ENCODE results near the gene LPAR5.
A peak's percentile ranks its signal among the peaks of the same experiment; 100 is the strongest.

The LPAR5 gene

DNA sequence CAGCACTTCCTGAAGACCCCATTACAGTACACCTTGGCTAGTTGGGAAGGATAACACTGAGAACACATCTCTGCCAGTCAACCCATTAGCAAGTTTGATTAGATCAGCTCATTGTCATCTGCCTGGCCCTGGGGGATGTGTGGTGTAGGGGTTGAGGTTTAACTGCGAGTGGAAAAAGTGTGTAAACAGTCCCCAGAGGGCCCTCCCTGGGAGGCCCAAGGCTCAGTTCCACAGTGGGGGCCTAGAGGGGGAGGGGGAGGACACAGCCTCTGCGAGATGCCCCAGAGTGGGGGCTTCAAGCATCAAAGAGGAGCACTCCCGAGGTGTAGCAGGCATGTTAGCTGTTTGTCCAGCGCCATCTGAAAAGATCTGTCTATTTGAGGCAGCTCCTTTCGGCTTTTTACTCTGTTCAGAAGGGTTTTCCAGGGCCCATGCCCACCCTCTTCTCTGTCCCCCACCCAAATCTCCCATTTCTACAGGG is 344 bp downstream of the LPAR5 start:
- DNase-seq: no peak

- no peak for DNase-seq
Measured at GRCh38 chr12:6632026-6632983, 3.5 kb downstream of the LPAR5 start.

GRCh38 chr12:6631549-6631961 is 4.2 kb downstream of the LPAR5 start:
- DNase-seq: no peak

DNA sequence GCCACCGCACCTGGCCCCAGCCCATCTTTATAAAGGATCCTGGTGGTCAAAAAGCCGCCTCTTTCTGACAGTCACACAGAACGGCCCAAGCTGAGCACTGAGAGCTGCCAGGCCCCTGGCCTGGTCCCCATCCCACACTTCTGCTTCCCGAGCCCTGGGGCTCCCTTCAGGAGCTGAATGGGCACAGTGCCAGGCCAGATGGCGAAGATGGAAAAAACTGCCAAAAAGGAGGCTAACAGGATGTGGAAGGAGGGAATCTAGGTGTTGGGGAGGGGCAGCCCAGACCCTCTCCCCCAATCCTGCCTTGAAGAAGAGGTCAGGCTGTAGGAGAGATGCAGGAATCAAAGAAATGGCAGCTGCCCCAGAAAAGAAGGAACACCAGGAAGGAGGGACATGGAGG is 5.0 kb downstream of the LPAR5 start:
- no peak for DNase-seq

DNA sequence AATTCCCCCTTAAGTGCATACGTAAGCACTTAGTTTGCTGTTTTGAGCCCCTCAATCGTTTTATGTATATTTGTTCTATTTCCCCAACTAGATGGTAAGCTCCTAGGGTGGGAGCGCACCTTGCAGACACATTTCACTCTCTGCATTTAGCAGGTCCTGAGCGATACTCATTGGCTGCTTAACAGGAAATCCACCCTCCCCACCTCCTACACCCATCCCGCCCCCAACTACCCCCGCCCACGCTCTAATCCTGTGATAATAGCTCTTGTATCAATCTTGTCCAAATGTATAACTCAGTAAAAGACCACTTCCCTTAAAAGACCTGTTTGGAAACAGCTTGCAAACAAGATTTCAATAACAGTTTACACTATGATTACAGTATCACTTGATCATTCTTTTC is 8.1 kb downstream of the LPAR5 start:
- DNase-seq: no peak

DNA sequence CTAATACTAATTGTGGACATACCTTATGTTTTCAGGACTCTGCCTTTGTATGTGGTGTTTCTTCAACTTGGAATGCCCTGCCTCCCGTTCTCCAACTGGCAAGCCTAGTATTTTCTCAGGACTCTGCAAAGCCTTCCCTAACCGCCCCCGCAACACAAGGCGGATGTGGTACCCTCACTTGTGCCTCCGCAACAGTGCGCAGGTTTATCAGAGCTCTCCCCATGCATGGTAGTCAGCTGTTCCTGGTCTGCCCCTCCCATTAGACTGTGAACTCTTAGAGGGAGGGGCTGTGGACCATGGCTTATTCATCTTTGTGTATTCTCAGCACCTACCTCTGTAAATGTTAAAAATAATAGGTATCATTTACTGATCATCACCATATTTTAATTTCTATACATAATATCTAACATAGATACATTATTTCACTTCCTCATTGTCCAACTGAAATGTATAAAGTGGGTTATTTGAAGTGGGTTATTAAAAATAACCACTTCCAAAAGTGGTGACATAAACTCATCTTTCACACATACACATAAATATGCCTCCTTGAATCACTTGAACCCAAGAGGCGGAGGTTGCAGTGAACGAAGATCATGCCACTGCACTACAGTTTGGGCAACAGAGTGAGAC is 9.0 kb downstream of the LPAR5 start:
- no peak for DNase-seq

GRCh38 chr12:6620885-6621274 is 14.9 kb downstream of the LPAR5 start:
- no peak for DNase-seq

DNA sequence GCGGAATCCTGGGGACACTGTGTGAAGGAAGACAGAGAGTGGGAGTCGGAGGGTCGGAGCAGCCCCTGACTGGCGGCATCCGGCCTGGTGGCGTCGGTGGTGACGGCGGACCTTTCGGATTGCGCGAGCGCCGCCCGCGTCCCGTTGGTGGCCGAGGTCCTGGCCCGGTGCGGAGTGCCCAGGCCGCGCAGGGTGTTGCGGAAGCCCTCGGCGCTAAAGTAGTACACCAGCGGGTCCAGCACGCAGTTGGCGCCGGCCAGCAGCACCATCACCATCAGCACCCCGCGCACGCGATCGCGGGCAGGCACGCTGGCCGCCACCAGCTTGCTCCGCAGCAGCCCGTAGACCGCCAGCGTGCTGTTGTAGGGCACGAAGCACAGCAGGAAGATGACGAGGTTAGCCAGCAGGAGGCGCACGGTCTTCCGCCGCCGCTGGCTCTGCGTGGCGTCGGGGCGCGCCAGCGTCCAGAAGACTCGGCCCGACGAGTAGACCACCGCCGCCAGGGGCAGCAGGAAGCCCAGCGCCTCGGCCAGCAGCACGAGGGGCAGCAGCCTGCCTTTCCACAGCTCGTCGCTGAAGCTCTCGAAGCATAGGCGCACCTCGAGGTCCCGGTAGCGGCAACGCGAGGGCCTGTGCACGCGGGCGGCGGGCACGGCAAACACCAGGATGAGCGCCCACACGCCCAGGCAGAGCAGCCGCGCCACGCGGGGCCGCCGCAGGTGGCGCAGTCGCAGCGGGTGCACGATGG is 15.4 kb downstream of the LPAR5 start:
- DNase-seq: no peak

DNA sequence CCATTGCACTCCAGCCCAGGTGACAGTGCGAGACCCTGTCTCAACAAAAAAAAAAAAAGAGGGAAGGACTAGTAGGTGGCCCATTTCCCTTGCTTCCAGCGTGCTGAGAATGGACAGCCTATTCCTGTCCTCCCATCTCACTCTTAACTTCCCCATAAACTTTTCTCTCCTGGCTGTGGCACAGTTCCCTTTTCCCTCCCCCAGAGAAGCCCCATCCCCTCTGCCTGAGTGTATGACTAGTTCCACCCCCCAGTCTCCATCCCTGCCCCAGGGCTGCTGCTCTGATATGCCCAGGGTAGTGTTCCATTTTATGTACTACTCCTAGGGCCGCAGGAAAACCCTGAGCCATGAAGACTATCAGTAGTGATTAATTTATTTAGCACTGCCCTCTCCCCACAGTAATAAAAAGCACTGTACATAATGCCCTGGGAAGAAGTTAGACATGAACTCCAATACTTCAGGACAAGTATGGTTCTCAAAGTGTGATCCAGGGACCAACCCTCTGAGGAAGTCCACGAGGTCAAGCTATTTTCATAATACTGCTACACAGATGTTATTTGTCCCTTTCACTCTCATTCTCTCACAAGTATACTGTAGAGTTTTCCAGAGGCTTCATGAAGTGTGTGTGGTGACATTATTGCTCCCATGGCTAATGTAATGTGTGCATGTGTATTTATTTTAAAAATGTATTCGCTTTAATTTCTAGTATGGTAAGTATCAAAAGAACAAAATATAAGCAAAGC is 17.1 kb downstream of the LPAR5 start:
- no peak for DNase-seq

GRCh38 chr12:6615802-6616201 is 20.0 kb downstream of the LPAR5 start:
- DNase-seq: no peak

DNA sequence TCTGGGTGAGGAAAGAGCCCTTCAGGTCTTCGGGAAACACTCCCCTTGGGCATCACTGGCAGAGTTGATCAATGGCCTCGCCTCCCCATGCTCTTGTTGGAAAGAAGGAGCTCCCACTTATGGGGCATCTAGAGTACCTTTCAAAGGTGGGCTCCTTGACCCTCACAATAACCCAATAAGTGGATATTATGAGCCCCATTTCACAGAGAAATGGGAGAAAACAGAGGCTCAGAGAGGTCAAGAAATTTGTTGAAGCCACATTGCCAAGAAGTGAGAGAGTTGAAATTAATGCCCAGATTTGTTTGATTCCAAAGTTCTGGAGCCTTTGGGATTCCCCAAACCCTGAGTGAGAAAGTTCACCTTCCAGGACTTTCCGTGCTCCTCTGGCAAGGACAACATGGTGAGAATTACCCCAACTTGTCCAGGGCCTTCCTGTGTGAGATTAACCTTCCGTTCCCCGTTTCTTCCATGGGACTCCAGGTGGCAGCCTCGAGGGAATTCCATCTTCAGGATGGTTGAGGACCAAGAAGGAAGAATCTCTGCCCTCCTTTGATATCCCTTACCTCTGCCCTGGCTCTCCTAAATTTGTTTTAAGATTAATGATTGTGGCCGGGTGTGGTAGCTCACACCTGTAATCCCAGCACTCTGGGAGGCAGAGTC is 21.1 kb downstream of the LPAR5 start:
- DNase-seq: no peak

- DNase-seq: peak; percentile 43
Measured at GRCh38 chr12:6613776-6614512, 21.8 kb downstream of the LPAR5 start.

GRCh38 chr12:6613015-6613775 is 22.6 kb downstream of the LPAR5 start:
- DNase-seq: no peak

GRCh38 chr12:6612652-6613014 is 23.1 kb downstream of the LPAR5 start:
- DNase-seq: no peak

- no peak for DNase-seq
Measured at GRCh38 chr12:6612247-6612646, 23.5 kb downstream of the LPAR5 start.

DNA sequence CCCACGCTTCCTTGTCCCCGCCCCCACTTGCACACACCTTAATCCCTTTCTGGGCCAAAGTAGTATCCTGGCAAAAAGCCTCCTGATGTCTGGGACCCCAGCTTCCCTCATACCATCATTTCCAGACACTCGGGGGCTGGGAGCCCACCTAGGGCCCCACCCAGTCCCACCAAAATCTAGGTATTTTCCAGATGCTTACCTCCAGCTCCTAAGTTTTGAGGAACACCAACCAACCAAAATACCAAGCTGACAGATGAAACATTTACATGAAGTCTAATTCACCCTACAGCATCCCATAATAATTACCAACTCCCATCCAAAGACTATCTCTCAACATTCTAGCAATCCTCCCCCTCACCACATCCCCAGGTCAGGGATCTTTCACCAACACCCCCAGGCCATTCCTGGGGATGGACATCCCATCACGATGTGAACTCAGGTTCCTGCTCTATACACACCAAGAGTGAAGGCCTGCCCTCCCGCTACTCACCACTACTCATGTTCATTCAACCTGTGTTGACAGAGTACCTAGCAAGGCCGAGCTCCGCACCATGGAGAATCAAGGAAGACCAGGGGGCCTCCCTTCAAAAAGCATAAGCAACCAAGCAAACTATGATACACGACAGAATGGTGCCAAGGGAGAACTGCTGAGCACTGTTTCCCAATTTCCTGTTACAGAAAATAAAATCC is 27.0 kb downstream of the LPAR5 start:
- DNase-seq: no peak

GRCh38 chr12:6607751-6608591 is 27.8 kb downstream of the LPAR5 start:
- no peak for DNase-seq

DNA sequence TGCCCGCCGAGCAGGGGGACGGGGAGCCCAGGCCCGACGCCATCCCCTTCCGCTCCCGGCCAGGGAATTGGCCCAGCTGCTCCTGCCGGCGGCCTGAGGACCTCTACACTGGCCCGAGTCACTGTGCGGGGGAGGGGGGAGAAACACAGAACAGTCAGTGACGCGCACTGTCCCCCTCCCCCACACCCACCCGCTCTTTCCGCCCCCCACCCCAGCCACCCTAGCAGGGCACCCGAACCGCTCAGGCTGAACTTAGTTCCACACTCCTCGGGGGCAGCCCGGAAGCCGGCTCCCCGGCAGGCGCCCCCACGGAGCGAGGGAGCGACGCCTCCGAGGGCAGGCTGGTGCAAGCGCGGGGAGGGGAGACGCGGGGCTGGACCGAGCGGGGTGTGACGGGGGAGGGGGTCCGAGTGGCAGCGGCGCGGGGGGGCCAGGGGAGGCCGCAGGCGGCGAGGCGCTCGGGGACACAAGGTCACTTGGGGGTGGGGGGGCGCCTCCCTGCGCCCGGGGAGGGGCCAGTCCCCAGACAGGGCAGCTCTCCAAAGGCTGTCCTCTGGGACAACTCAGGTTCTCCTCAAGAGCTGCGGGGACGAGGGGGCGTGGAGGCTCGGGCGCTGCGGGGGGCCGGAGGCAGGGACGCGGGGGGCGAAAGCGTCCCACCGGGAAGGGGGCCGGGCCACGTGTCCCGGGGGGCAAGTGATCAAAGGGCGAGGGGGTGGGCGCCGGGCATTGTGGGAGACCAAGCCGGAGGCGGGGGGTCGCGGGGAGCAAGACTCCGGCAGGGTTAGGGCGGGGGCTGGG is 29.2 kb downstream of the LPAR5 start:
- no peak for DNase-seq
